ENCODE results near the gene LGR4. TPM values are rescaled to one million over a fixed set of nuclear protein-coding genes. Genes with fewer than 3 reads are reported as not detected.

LGR4 gene
- total and polyA plus RNA-seq, 2 of the 13 experiments (the other 11 are each of a cell fraction or from before 2014, with no cell fraction given) = 42.1 to 68.7 TPM

- TF ChIP-seq GRHL1 (CRISPR knock-in tag; conservative IDR thresholded peaks at IDR 0.05) (no peak), HDAC6 (IDR thresholded peaks at IDR 0.05; ENCODE audit: low read depth, low read length) (no peak), CCAR2 (optimal IDR thresholded peaks at IDR 0.05; ENCODE audit: low read depth, low read length) (no peak), ZNF382 (CRISPR knock-in tag; IDR thresholded peaks at IDR 0.05; ENCODE audit: borderline replicate concordance) (no peak), MTF2 (CRISPR knock-in tag; IDR thresholded peaks at IDR 0.05; ENCODE audit: borderline replicate concordance) (no peak), LRRFIP1 (CRISPR knock-in tag; conservative IDR thresholded peaks at IDR 0.05) (no peak), TEAD2 (CRISPR knock-in tag; IDR thresholded peaks at IDR 0.05) (no peak), ZNF280D (CRISPR knock-in tag; IDR thresholded peaks at IDR 0.05) (peak; percentile 64; the same call in 1 of the 2 replicates), KMT2A (CRISPR knock-in tag; IDR thresholded peaks at IDR 0.05) (peak; percentile 81), STAG1 (CRISPR knock-in tag; IDR thresholded peaks at IDR 0.05) (peak; percentile 40), E2F1 (CRISPR knock-in tag; IDR thresholded peaks at IDR 0.05) (no peak), ZBTB49 (CRISPR knock-in tag; IDR thresholded peaks at IDR 0.05; ENCODE audit: borderline replicate concordance) (no peak), ZBTB38 (CRISPR knock-in tag; IDR thresholded peaks at IDR 0.05) (no peak), RXRA (CRISPR knock-in tag; IDR thresholded peaks at IDR 0.05) (peak; percentile 28; the same call in 1 of the 2 replicates), ZNF501 (CRISPR knock-in tag; IDR thresholded peaks at IDR 0.05) (no peak), ZNF644 (CRISPR knock-in tag; IDR thresholded peaks at IDR 0.05; ENCODE audit: low read depth) (peak; percentile 93), ZNF577 (CRISPR knock-in tag; IDR thresholded peaks at IDR 0.05; ENCODE audit: borderline replicate concordance, low read depth) (no peak), ZFP37 (CRISPR knock-in tag; IDR thresholded peaks at IDR 0.05; ENCODE audit: borderline replicate concordance) (no peak), SOX13 (IDR thresholded peaks at IDR 0.05) (peak; percentile 43; the same call in 1 of the 2 replicates), SOX13 (CRISPR knock-in tag; conservative IDR thresholded peaks at IDR 0.05 in 1 of 2, IDR thresholded peaks at IDR 0.05 in 1 of 2) (peak in 1 of 2 experiments; percentile 86; a peak in 2 of 4 replicates)
These were observed 3.0 kb upstream of the LGR4 start (continued) for GRCh38 chr11:27475622-27476021.

Data from HepG2 (cell line).